IPS-20b (cell line): ENCODE data around the gene NF2.

Experiments used
- H3K27ac ChIP-seq: one replicate; pipeline ENCODE4 v1.5.1; 2013; ENCODE audit warnings: low read length
- H3K27me3 ChIP-seq: 2 replicates; pipeline ENCODE4 v1.6.1; 2013; ENCODE audit warnings: mild to moderate bottlenecking, low read length, inconsistent platforms; ENCODE audit not compliant: insufficient read depth
- H3K36me3 ChIP-seq: 2 replicates; pipeline ENCODE4 v1.6.1; 2013; ENCODE audit warnings: low read depth, mild to moderate bottlenecking, inconsistent platforms, low read length, moderate library complexity; ENCODE audit not compliant: insufficient read depth
- H3K4me1 ChIP-seq: 2 replicates; pipeline ENCODE4 v1.6.1; 2013; ENCODE audit warnings: mild to moderate bottlenecking, control low read depth, inconsistent platforms, low read length, moderate library complexity; ENCODE audit not compliant: insufficient read depth
- H3K4me3 ChIP-seq: 2 replicates; pipeline ENCODE4 v1.5.1; 2013; ENCODE audit warnings: mild to moderate bottlenecking, low read length, inconsistent platforms
- H3K9ac ChIP-seq: 2 replicates; pipeline ENCODE4 v1.6.1; 2013; ENCODE audit warnings: low read depth, mild to moderate bottlenecking, inconsistent platforms, low read length, moderate library complexity
- H3K9me3 ChIP-seq: 2 replicates; pipeline ENCODE4 v1.6.1; 2013; ENCODE audit warnings: mild to moderate bottlenecking, low read depth, low read length, inconsistent platforms; ENCODE audit not compliant: insufficient read depth

Gene NF2

GRCh38 chr22:29747832-29748231 lies 144.4 kb downstream of the NF2 start:
- H3K4me1 ChIP-seq = no peaks in the 10 kb centered on the region
- no peak overlapping the region for H3K27ac ChIP-seq
- no peak overlapping the region for H3K4me3 ChIP-seq
- no peak overlapping the region for H3K9ac ChIP-seq
- no peaks in the 10 kb centered on the region for H3K36me3 ChIP-seq
- no peaks in the 10 kb centered on the region for H3K27me3 ChIP-seq
- no peaks in the 10 kb centered on the region for H3K9me3 ChIP-seq
